Activated CD4-positive, alpha-beta memory T cell treated with anti-CD3 and anti-CD28 coated beads for 36 hours (primary cell): ENCODE data around the gene SLC34A3. TPM values are rescaled to one million over a fixed set of nuclear protein-coding genes. Genes with fewer than 3 reads are reported as not detected.

ENCODE experiments used
- CTCF ChIA-PET: fragments of 350-600 bp; sonication (Branson Sonifier 250); formaldehyde crosslinking; loops from one replicate; lab custom pipeline; 2021; ENCODE audit warnings: antibody characterized with exemption, inconsistent platforms; lab: Charles Lee
- POLR2A ChIA-PET: fragments of 350-600 bp; sonication (Branson Sonifier 250); formaldehyde crosslinking; loops from one replicate; lab custom pipeline; 2021; ENCODE audit warnings: antibody characterized with exemption; lab: Charles Lee
- DNase-seq: peaks from one replicate; pipeline ENCODE4 v3.0.0-alpha.2; 2020
- H3K27ac Mint-ChIP-seq: one replicate; pipeline ENCODE4 v1.8.0; 2021; ENCODE audit warnings: mixed read lengths
- H3K27me3 Mint-ChIP-seq: one replicate; pipeline ENCODE4 v1.8.0; 2021; ENCODE audit warnings: mixed read lengths
- H3K36me3 Mint-ChIP-seq: one replicate; pipeline ENCODE4 v1.8.0; 2021; ENCODE audit warnings: mixed read lengths
- H3K4me1 Mint-ChIP-seq: one replicate; pipeline ENCODE4 v1.8.0; 2021; ENCODE audit warnings: low read depth, mixed read lengths
- H3K4me3 Mint-ChIP-seq: one replicate; pipeline ENCODE4 v1.8.0; 2021; ENCODE audit warnings: mild to moderate bottlenecking, mixed read lengths
- H3K9me3 Mint-ChIP-seq: one replicate; pipeline ENCODE4 v1.8.0; 2021; ENCODE audit warnings: mixed read lengths
- intact Hi-C: fragments of 100-400 bp; cut with micrococcal nuclease; formaldehyde crosslinking; loops from one replicate; pipeline ENCODE4 v1.15.1; 2023
- total RNA-seq, 2 experiments: library from RNA; stranded (reverse); gene quantifications; one replicate each; pipeline ENCODE4 v1.2.3, GENCODE V29; 2021

SLC34A3 gene
- total RNA-seq, 2 experiments from 2014 or later = not detected

DNA sequence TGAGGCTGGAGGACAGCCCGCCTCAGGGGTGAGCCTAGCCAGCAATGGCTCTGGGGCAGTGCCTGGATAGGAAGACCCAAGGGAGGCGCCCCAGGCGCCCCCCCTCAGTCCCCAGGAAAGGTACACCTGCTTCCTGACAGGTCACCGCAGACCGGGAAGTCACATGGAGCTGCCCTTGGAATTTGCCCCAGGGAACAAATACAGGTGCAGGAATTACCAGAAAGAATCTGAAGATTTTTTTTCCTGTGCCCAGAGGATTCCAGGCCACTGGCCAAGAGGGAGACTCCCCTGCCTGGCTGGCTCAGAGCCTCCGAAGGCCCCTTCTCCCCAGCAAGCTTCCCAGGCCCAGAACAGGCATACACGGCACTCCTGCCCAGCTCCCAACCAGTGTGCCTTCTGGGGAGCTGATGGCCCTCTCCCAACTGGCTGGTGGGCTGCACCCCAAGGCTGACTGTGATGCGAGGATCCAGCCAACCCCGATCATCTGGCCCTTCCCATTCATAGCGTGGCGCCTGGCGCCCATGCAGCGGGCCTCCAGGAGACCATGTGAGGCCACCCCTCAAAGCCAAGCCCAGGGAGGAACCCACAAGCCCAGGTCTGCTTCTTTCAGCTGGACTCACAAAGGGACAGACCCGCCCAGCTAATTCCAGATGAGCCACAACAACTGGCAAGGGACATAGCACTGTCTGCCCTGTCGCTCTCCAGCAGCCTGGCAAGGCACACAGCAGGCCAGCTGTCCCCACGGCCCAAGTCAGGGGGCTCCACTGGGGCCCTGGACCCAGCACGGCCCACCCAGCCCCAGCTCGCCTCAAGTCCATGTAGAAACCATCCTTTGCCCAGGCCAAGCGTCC, 32.4 kb upstream of the SLC34A3 start:
- no peak overlapping the region for H3K27ac Mint-ChIP-seq
- H3K4me1 Mint-ChIP-seq = peaks cover 15% of the 10 kb centered on the region
- H3K36me3 Mint-ChIP-seq = no peaks in the 10 kb centered on the region
- DNase-seq = no peak
- CTCF ChIA-PET = interaction anchor here (1.3 to 2.2 kb wide), 3 partner anchors 9 to 76 kb away, joined by 3 to 8 read pairs (median 4); partner anchors contain the start of gene RNF224
- no peaks in the 10 kb centered on the region for H3K27me3 Mint-ChIP-seq
- POLR2A ChIA-PET = interaction anchor here (0.9 to 1.2 kb wide), 2 partner anchors 9 to 12 kb away, joined by 3 to 4 read pairs; no protein-coding TSS in a partner anchor
- H3K4me3 Mint-ChIP-seq = no peak overlapping the region
- H3K9me3 Mint-ChIP-seq = no peaks in the 10 kb centered on the region
- intact Hi-C loops = no loop called here

DNA sequence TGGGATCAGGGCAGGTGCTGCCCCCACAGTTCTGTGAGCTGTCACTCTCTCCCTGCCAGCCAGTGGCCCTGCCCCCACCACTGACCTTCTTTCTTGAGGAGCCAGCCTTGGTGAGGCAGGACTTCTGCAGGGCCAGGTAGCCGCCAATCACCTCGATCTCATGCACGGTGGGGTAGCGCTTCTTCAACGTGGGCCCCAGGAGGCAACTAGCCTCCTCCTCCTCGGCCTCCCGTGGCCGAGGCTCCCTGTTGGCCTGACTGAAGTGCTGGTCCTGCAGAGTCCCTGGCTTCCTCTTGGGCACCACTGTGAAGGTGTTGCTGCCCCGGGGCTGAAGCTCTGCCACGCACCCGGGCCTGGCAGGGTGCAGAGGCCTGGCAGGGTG, 31.8 kb upstream of the SLC34A3 start:
- Mint-ChIP-seq H3K4me3 (peak overlapping the region; percentile 12), H3K36me3 (no peaks in the 10 kb centered on the region), H3K9me3 (no peaks in the 10 kb centered on the region), H3K27me3 (no peaks in the 10 kb centered on the region), H3K4me1 (peaks cover 19% of the 10 kb centered on the region), H3K27ac (no peak overlapping the region)
- ChIA-PET POLR2A (interaction anchor here (0.8 to 0.9 kb wide), 2 partner anchors 9 to 11 kb away, joined by 3 read pairs; no protein-coding TSS in a partner anchor), CTCF (interaction anchor here (1.0 to 2.2 kb wide), 4 partner anchors 10 to 76 kb away, joined by 3 to 8 read pairs (median 4); partner anchors contain the start of gene RNF224)
- intact Hi-C loops = no loop called here
- DNase-seq = no peak

DNA sequence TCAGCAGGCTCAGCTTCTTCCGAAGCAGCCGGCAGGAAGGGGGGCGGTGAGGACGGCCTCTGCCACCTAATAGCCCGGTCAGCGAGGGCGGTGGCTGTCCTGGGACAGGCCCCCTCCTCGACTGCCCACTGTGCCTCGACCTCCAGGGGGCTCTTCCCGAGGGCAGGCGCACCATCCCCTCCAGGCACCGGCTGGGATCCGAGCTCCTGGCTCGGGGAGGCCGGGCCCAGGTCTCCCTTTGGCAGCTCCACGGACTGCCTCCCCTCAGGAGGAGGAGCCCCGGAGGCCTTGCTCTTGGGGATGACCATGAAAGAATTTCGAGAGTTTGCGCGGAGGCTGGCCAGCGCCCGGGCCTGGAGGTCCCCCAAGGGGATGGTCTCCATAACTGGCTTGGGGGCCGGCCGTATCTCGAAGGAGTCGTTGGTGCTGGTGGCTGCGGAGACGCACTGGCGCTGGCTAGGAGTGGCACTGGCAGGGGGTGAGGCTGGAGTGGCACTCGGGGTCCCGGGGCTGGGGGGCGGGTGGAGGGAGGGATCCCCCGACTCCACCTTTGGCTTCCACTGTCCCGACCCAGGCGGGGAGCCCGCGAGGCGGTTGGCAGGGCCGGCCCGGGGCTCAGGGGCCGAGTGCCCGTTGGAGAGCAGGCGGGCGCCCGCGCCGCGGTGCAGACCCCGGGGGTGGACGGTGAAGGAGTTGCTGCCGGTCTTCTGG, 31.1 kb upstream of the SLC34A3 start:
- DNase-seq = no peak
- intact Hi-C loops = loop anchor here (1.0 to 10.0 kb wide), 4 partner anchors 11 to 315 kb away; partner anchors contain the start of genes ANAPC2, SSNA1, TRAF2 and TUBB4B
- POLR2A ChIA-PET = interaction anchor here (0.8 to 1.7 kb wide), 2 partner anchors 10 kb away, joined by 3 to 14 read pairs; partner anchors contain the start of genes ANAPC2 and SSNA1
- Mint-ChIP-seq H3K36me3 (no peaks in the 10 kb centered on the region), H3K4me3 (peak overlapping the region; percentile 68), H3K9me3 (no peaks in the 10 kb centered on the region), H3K4me1 (peaks cover 26% of the 10 kb centered on the region), H3K27me3 (no peaks in the 10 kb centered on the region), H3K27ac (peak overlapping the region; percentile 42)
- CTCF ChIA-PET = interaction anchor here (1.0 to 2.2 kb wide), 4 partner anchors 10 to 77 kb away, joined by 3 to 8 read pairs (median 4); partner anchors contain the start of gene RNF224

DNA sequence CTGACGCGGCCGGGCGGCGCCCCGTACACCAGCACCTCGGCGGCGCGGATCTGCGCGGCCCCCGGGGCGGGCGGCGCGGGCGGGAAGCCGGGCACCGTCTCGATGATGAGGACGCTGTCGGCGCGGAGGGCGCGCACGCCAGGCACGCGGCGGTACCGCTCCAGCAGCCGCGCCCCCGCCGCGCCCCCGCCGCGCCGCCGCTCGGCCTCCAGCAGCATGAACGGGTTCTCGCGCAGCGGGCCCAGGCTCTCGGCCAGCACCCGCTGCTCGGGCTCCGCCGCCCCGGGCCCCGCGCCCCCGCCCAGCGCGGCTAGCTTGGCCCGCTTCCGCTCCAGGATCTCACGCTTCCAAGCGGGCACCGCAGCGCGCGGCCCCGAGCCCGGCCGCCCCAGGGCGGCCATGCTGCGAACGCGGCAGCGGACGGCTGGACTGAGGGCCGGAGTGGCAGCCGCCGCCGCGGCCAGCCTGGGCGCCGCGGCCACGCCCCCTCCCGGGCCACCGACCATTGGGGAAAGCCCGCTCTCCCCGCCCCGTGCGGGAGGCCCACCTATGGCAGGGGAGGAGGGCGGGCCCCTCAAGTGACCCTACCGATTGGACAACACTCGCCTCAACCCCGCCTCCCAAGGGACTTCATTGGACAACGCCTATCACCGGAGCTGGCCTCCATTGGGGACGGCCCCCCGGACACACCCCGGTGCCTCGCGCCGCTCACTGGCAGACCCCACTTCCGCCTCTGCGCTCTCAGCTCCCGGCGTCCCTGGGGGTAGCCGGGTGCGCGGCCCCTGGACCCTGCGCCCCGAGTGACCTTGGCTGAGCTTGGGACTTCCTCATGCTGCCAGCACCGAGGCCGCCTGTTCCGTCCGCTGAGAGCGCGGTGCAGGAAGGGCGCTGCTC, 30.1 kb upstream of the SLC34A3 start, which contains the start of gene TPRN:
TPRN (minus strand) TSS at position 431 of the 894 bp plus-strand sequence; CDS start at position 401, 30 bp downstream.
- H3K4me1 Mint-ChIP-seq = peaks cover 26% of the 10 kb centered on the region
- H3K4me3 Mint-ChIP-seq = peak within 1 kb of the TSS; percentile 82
- intact Hi-C loops = loop anchor here (1.0 to 10.0 kb wide), 4 partner anchors 12 to 316 kb away; partner anchors contain the start of genes ANAPC2, SSNA1, TRAF2 and TUBB4B
- no peaks in the 10 kb centered on the region for H3K9me3 Mint-ChIP-seq
- ChIA-PET POLR2A (interaction anchor here (0.6 to 1.9 kb wide), 9 partner anchors 11 to 101 kb away, joined by 3 to 14 read pairs (median 3); partner anchors contain the start of genes ANAPC2, CYSRT1, DPP7 and NRARP), CTCF (interaction anchor here (0.9 to 1.5 kb wide), 10 partner anchors 12 to 170 kb away, joined by 3 to 11 read pairs (median 3); partner anchors contain the start of genes ANAPC2, RNF208 and SSNA1)
- H3K27me3 Mint-ChIP-seq = no peaks in the 10 kb centered on the region
- peak; percentile 99 for DNase-seq
- H3K36me3 Mint-ChIP-seq = peaks cover 5% of the 10 kb centered on the region
- peak within 1 kb of the TSS; percentile 67 for H3K27ac Mint-ChIP-seq

DNA sequence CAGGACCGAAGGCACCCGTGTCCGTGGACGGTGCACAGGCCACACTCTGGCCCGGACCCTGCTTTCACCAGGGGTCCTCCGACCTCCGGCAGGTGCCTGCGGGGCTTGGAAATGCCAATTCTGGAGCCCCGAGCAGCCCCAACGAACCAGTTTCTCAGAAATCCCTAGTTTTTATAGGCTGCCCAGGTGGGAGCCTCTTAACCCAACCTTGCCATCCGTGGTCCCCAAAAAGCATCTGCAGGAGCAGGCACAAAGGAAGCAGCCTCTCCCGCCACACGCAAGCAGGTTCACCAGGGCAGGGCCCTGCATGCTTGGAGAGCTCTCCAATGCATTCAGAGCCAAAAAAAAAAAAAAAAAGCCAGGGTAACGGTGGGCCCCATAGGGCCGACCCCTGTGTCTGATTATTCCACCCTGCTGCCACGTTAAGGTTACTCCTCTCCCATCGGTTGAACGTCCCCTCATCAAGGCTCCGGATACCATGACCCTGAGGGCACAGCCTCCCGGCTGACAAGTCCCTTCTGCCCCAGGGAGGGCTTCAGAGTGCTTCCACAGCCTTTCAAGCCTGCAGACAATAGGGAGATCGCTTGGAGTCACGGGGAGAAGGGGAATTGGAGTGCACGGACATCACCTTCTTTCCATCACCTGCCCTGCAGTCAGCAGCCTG, 29.4 kb upstream of the SLC34A3 start:
- Mint-ChIP-seq H3K9me3 (no peaks in the 10 kb centered on the region), H3K27me3 (no peaks in the 10 kb centered on the region), H3K27ac (peak overlapping the region; percentile 67), H3K4me1 (peaks cover 31% of the 10 kb centered on the region), H3K36me3 (peaks cover 5% of the 10 kb centered on the region), H3K4me3 (peak overlapping the region; percentile 82)
- ChIA-PET CTCF (interaction anchor here (0.9 to 1.5 kb wide), 12 partner anchors 13 to 359 kb away, joined by 3 to 11 read pairs (median 3); partner anchors contain the start of genes AJM1, ANAPC2, RNF208 and SSNA1), POLR2A (interaction anchor here (0.6 to 1.9 kb wide), 10 partner anchors 12 to 211 kb away, joined by 3 to 14 read pairs (median 4); partner anchors contain the start of genes ANAPC2, CYSRT1, DPP7 and NRARP)
- no peak for DNase-seq
- intact Hi-C loops = loop anchor here (2.0 to 10.0 kb wide), 2 partner anchors 39 to 317 kb away; partner anchors contain the start of genes TRAF2 and TUBB4B

DNA sequence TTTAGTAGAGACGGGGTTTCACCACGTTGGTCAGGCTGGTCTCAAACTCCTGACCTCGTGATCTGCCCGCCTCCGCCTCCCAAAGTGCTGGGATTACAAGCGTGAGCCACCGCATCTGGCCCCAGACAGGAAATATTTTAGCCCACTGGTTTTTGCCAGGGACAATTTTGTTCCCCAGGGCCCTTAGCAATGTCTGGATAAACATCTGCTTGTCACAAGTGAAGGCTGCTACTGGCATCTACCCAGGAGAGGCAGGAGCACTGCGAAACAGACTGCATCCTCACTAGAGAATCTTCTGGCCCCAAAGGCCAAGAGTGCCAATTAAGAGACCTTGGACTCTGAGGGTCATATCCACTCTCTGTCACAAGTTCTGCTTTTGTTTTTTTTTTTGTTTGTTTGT, 27.7 kb upstream of the SLC34A3 start:
- ChIA-PET CTCF (interaction anchor here (0.6 kb wide), 1 partner anchor 83 kb away, joined by 3 read pairs; no protein-coding TSS in a partner anchor), POLR2A (no interaction called here)
- Mint-ChIP-seq H3K9me3 (no peaks in the 10 kb centered on the region), H3K27ac (no peak overlapping the region), H3K4me1 (peaks cover 44% of the 10 kb centered on the region), H3K27me3 (no peaks in the 10 kb centered on the region), H3K36me3 (peaks cover 13% of the 10 kb centered on the region), H3K4me3 (no peak overlapping the region)
- intact Hi-C loops = loop anchor here (10.0 kb wide), 1 partner anchor 318 kb away; the partner anchor contains the start of gene TRAF2
- no peak for DNase-seq

DNA sequence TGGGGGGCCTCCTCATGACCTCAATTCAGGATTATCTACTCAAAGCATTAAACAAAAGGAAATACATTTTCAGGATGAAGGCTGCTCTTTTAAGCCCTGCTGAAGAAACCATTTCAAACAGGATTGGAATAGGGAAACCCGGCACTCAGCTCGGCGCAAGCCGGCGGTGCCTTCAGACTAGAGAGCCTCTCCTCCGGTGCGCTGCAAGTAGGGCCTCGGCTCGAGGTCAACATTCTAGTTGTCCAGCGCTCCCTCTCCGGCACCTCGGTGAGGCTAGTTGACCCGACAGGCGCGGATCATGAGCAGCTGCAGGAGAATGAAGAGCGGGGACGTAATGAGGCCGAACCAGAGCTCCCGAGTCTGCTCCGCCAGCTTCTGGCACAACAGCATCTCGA, 26.0 kb upstream of the SLC34A3 start:
- intact Hi-C loops = loop anchor here (1.0 to 10.0 kb wide), 3 partner anchors 16 to 320 kb away; partner anchors contain the start of genes ANAPC2, SSNA1 and TRAF2
- H3K9me3 Mint-ChIP-seq = no peaks in the 10 kb centered on the region
- POLR2A ChIA-PET = interaction anchor here (0.6 to 3.1 kb wide), 8 partner anchors 12 to 119 kb away, joined by 3 to 10 read pairs (median 5); partner anchors contain the start of genes ANAPC2, MAN1B1, SSNA1 and TUBB4B
- peak overlapping the region; percentile 88 for H3K27ac Mint-ChIP-seq
- peaks cover 43% of the 10 kb centered on the region for H3K4me1 Mint-ChIP-seq
- H3K4me3 Mint-ChIP-seq = peak overlapping the region; percentile 92
- H3K36me3 Mint-ChIP-seq = peaks cover 18% of the 10 kb centered on the region
- no peaks in the 10 kb centered on the region for H3K27me3 Mint-ChIP-seq
- CTCF ChIA-PET = interaction anchor here (0.7 to 2.8 kb wide), 7 partner anchors 16 to 725 kb away, joined by 3 to 15 read pairs (median 8); partner anchors contain the start of genes ANAPC2, MAN1B1, RNF224 and SSNA1
- no peak for DNase-seq

DNA sequence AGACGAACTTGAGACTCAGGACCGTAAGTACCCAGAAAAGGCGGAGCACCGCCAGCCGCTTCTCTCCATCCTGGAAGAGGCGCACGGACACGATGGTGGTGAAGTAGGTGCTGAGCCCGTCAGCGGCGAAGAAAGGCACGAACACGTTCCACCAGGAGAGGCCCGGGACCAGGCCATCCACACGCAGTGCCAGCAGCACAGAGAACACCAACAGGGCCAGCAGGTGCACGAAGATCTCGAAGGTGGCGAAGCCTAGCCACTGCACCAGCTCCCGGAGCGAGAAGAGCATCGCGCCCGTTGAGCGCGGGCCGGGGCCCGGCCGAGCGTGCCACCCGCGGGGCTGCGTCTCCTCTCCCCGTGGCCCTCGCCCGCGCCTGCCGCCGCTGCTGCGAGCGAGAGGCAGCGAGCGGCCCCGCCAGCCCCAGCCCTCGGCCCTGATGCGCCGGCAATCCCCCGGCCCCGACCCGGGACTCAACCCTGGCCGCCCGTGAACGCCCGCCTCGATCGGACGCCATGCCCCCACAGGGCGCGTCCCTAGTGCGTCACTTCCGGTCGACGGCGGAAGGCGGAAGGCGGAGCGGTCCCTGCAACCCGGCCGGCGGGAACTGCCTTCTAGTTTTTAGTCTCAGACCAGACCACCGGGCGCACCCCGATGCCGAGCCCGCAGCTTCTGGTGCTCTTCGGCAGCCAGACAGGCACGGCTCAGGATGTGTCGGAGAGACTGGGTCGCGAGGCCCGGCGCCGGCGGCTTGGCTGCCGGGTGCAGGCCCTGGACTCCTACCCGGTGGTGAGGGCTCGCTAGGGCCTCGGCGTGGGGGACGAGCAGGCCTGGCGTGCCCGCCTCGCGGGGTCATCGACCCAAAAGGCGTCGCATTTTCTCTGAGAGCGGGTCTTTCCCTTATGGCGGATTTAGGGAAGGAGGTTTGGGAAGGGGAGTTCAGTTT, 25.3 kb upstream of the SLC34A3 start, which contains the start of the genes NDOR1 and TMEM203:
NDOR1 (plus strand) TSS at position 575 of the 944 bp plus-strand sequence; CDS start at position 653, 78 bp downstream.
TMEM203 (minus strand) TSS at position 523 of the 944 bp plus-strand sequence; CDS start at position 289, 234 bp downstream.
- intact Hi-C loops = loop anchor here (1.0 to 10.0 kb wide), 3 partner anchors 17 to 321 kb away; partner anchors contain the start of genes ANAPC2, SSNA1 and TRAF2
- Mint-ChIP-seq H3K9me3 (no peaks in the 10 kb centered on the region), H3K36me3 (peaks cover 18% of the 10 kb centered on the region), H3K27ac (peak within 1 kb of the TSS; percentile 88), H3K27me3 (no peaks in the 10 kb centered on the region), H3K4me3 (peak within 1 kb of the TSS; percentile 92), H3K4me1 (peaks cover 43% of the 10 kb centered on the region)
- POLR2A ChIA-PET = interaction anchor here (0.6 to 3.1 kb wide), 9 partner anchors 11 to 119 kb away, joined by 3 to 10 read pairs (median 4); partner anchors contain the start of genes ANAPC2, MAN1B1, SSNA1 and TUBB4B
- CTCF ChIA-PET = interaction anchor here (0.7 to 2.8 kb wide), 7 partner anchors 17 to 724 kb away, joined by 3 to 15 read pairs (median 8); partner anchors contain the start of genes ANAPC2, MAN1B1, RNF224 and SSNA1
- DNase-seq = peak; percentile 96
